ENCODE results near the gene RAI1.
"Not testable (repeated sequence)": the region's sequence is repeated elsewhere in the genome, so short reads cannot be mapped to it uniquely, and the experiment has no call there.

Gene RAI1

DNA sequence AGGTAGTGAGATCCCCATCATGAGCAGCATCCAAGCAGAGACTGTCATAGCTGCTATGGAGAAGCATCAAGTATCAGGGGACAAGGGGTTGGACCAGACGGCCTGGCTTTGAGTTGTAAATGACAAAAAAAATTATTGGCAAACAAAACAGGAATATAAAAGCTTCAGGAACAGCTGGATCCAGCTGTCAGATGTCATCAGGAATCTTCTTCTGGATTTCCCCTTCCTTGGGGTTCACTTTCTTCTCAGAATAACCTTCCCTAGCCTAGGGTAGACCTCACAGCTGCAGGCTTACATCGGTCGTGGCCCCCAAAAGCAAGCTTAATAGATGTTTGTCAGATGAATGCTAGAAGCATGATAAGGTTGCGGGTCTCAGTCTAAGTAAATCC, 17.2 kb upstream of the RAI1 start:
- FAIRE-seq (no peak), DNase-seq (ENCODE audit: insufficient read length, low spot score) (no peak)

DNA sequence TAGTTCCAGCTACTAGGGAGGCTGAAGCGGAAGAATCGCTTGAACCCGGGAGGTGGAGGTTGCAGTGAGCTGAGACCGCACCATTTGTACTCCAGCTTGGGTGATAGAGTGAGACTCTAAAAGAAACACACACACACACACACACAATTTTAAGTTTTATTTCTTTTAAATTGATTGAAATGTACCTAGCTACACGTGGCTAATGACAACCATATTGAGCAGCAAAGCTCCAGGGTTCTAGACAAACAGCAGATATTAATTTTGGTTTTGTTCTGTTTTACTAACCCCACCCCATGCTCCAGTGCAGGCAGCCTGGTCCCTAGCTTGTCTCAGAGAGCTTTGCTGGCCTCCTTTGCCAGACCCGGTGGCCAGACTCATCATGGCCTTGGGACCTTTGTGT, 16.0 kb upstream of the RAI1 start:
- FAIRE-seq = no peak
- no peak for DNase-seq (ENCODE audit: insufficient read length, low spot score)

DNA sequence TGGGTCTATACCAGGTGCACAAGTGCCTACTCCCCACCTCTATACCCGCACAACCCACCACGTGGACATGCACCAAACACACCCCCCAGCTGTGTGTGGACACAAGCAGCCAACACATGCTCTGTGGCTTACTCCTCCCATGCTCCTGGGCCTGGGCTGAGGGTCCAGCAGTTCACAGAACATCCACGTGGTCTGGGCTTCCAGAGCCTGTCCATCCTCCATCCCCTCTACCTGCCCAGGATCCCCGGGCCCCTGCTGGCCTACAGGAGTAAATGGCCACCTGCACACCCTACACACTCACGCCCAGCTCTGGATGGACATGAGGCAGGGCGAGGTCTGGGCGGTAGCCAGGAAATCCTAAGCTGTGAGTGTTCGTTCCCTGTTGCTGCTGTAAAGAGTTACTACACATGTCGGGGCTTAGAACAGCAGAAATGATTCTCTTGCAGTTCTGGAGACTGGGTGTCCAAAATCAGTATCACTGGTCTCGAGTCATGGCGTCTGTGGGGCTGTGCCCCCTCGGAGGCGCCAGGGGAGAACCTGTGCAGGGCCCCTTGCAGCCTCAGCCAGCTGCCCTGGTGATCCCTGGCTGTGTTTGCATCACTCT, 15.0 kb upstream of the RAI1 start:
- no peak for DNase-seq (ENCODE audit: insufficient read length, low spot score)
- FAIRE-seq = no peak

DNA sequence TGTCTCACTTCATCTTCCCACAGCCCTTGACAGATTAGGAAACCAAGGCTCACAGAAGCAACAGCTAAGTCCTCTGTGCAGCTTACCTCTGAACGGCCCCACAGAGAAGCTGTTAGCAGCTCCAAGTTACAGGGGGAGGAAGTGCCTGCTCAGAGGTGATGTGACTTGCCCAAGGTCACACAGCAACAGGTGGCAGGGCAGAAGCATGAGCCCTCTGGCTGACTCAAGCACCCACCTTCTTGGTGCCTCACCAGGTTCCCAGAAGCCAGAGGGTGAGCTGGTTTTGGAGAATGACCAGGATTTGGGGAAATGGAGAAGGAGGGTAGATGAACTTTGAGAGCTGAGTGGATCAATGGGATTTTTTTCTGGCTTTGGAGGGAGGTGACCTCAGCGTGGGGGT, 14.0 kb upstream of the RAI1 start:
- DNase-seq (ENCODE audit: insufficient read length, low spot score) = no peak
- no peak for FAIRE-seq

DNA sequence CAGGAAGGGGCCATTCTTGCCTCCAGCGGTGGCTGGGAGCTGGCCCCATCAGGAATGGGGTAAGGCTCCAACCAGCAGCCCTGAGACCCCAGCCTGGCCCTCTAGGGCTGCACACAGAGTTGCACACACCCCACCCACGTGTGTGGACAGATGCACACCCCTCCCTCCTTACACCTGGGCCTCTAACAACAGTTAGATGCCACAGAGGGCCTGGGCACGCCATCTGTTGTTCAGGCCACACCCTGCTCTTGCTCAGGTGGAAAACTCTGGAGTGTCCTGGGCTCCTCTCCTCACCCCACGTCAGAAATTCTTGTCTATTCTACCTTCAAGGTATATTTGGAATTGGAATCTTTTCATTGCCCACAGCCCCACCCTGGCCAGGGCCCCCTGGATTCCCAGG, 13.3 kb upstream of the RAI1 start:
- no peak for FAIRE-seq

DNA sequence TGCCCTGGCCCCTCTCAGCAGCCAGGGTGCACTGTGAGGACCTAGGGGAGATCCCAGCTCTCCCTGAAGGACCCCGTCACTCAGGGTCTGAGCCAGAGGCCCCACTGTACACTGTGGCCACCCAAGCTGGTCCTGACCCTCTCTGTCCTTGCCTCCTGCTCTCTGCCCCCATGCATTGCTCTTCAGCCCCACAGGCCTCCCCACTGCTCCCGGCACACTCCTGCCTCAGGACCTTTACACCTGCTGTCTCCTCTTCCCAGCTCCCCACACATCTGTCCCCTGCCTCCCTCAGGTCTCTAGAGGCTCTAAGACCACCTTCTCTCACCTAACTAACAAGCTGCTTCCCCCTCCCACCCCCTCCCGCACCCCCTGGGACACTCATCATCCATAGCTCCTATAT, 12.9 kb upstream of the RAI1 start:
- no peak for DNase-seq (ENCODE audit: insufficient read length, low spot score)
- no peak for FAIRE-seq

More for the DNA sequence above, 13.3 kb upstream of the RAI1 start:
- DNase-seq (ENCODE audit: insufficient read length, low spot score) = no peak

DNA sequence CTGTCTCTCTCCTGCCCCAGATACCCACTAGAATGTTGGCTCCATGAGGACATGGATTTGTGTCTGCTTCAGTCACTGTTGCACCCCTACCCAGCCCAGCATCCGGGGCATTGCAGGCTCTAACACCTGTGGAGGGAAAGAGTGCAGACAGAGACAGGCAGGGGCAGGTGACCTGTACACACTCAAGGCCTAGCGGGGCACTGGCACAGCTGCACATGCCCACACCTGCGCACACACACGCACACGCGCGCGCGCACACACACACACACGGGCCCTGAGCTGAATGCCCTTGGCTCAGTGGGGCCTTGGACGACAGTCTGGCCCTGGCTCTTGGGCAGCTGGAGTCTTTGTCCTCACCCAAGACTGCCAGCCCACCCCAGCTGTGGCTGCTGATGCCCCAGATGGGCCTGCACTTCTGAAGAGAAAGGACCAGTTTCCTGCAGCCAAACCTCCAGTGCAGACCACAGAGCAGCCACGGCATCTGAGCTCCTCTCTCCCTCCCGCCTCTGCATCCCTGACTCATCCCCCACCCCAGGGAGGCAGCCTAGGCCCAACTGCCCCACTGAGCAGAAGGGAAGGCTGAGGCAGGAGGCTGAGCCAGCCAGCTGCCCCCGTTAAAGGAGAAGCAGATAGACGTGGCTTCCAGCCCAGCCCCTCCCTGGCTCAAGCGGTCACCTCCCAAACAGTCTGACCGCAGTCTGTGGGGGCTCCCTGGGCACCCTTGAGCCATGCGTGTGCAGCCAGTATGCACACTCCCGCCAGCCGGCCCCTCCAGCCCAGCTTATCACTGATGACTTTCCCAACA, 12.3 kb upstream of the RAI1 start:
- no peak for DNase-seq (ENCODE audit: insufficient read length, low spot score)
- no peak for FAIRE-seq

DNA sequence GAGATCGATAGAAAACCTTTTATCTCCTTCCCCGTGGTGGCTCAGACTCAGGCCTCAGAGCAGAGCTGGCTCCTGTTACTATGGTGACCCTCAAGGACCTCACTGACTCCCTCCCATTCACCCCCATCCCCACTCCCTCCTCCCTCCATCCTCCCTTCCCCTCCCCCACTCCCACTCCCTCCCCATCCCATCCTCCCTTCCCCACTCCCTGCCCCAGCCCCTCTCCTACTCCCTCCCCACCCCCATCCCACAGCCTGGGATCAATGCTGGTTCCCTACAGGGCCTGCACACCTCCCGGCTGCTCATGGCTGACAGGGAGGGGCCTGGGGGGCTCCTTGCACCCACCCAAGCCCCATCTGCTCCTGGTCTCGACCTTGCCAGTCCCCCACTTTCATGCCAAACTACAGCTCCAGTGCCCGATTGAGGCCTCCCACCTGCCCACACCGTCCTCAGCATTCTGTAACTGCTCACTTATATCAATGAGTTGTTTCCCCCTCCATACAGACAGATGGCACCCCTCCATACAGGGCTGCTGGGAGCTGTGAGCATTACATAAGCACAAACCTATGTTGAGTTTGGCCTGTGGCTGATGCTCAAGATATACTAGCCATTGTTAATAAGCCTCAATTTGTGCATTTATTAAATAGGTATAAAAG, 11.6 kb upstream of the RAI1 start:
- FAIRE-seq = no peak
- DNase-seq (ENCODE audit: insufficient read length, low spot score) = no peak

DNA sequence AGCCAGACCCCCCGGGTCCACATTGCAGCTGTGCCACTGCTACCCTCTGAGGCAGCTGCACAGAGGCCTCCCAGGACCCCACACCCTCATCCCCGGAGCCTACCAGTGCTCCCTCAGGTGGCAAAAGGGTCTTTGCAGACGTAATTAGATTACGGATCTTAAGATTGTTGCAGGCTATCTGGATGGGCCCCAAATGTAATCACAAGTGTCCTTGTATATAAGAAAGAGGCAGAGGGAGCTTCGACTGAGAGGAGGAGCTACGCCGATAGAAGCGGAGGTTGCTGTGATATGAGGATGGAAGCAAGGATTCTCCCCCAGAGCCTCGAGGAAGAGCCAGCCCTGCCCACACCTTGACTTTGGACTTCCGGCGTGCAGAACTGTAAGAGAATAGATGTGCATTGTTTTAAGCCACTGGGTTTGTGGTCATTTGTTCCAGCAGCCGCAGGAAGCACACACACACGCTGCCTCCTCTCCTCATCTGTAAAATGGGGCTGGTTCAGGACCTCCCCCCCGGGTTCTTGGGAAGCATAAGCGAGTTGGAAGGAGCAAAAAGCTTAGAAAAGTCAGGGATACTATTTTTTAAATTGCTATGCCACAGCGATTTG, 10.5 kb upstream of the RAI1 start:
- no peak for FAIRE-seq
- DNase-seq (ENCODE audit: insufficient read length, low spot score) = no peak

DNA sequence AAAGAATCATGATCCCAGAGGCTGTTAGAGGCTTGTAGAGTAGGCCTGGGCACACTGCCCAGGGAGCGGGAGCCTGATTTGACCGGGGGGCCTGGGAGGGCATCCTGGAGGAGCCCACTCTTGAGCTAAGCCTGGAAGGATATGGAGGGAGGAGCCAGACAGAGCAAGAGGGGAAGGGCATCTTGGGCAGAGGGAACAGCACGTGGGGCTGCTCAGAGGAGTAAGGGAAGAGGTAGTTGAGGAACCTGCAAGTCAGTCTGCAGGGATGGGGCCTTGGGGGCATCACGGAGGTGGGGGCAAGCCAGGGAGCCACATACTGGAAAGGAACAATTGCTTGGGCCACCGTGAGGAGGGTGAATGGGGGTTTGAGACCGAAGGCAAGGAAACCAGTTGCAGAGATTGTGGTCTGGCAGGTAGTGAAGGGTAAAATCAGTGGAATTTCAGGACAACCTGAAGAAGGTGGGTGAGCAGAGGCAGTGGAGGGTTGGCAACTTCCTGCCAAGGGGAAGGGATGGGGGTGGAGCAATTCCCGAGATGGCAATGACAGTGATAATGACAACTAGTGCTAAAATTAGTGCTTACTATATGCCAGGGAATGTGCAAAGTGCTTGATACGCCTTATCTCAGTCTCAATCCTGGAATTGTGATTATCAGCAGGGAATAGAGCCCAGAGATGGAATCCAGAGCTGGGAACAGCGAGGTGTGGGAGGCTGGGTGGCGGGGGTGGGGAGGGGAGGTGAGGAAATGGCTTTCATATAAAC, 9.7 kb upstream of the RAI1 start:
- FAIRE-seq (no peak), DNase-seq (ENCODE audit: insufficient read length, low spot score) (no peak)

DNA sequence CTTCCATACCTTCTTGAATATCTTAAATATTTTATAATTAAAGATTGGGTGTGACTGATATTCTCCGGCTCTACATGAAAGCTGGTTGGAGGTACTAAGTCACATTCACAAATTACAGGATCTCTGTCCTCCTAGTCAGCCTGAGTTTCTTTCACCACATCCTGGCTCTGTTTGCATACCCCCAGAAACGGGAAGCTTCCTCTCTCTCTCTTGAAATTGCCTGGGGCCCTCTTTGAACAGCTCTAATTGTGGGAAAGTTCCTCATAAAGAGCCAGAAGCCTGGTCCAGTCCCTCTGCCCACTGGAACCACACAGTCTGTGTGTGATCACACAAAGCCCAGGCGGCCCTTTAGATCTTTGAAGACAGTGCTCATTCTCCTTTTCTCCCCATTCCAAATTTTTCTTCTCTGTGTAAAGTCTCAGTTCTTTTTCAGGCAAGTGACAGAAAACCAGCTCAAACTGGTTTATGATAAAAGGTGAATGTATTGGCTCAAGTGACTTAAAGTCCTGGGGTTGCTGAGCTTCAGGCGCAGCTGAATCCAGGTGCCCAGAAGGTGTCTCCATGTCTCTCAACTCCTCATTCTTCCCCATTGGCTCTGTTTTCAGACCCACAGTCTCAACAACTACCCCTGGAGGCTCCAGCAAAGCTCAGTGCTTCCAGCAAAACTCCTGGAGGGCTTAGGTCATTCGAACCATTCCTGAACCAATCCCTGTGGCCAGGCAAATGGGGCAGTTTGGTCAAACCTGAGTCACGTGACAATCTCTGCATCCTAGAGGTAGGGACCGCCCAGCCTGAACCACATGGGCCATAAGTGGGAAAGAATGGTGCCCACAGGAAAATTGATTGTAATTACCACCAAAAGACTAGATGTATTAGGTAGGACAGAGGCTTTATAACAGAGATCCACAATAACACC, 8.5 kb upstream of the RAI1 start:
- FAIRE-seq (no peak), DNase-seq (ENCODE audit: insufficient read length, low spot score) (no peak)

DNA sequence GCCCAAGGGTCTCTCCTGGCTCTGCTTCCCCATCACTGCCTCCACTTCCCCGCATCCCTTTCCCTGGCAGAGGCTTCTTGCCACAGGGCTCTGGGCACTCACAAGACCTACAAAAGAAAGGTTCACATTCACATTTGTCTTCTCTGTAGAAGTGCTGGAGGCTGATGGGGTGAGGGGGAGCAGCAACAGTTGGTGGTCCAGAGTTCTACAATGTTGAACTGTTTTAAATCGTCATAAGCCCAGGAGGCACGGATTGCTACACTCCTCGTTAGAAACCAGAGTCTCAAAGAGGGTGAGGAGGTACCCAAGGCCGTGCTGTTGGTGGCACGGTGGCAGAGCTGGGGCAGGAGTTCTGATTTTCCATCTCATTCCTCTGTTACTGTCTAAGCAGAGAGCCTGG, 5.8 kb upstream of the RAI1 start:
- DNase-seq (ENCODE audit: insufficient read length, low spot score) = no peak
- FAIRE-seq = no peak

DNA sequence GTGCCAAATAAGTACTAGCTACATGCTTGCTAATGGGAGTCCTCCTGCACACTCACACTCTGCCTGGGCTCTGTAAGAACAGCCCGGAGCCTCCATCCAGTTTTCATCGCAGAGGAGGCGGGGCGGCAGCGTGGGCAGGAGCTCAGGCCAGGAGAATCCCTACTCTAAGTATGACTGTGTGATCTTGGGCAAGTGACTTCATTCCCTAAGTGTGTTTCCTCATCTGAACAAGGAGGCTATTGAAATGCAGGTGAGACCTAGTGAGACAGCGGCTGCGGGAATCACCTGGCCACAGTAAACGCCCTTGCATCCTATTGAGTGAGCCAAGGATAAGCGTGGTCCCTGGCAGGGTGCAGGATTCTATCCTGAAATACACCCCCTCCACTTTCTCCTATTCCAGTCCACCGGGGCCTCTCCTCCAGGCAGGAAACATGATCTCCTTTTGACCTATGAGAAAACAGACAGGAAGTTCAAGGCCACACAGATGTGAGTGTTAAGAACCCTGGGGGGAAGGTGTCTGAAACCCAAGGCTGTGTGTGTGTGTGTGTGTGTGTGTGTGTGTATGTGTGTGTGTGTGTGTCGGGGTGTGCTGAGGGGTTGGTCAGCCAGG, 5.2 kb upstream of the RAI1 start:
- DNase-seq (ENCODE audit: insufficient read length, low spot score) (peak; percentile 57), FAIRE-seq (peak; percentile 90)

DNA sequence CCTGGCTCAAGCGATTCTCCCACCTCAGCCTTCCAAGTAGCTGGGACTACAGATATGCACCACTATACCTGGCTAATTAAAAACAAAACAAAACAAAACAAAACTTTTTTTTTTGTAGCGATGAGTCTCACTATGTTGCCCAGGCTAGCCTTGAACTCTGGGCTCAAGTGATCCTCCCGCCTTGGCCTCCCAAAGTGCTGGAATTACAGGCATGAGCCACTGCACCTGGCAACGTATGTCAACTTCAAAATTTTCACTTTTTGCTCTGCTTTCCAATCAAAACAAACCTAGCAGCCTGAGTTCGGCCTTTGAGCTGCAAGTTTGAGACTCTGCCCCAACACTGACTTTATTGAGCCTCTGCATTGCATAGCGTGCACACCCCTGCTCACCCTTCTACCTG, 4.5 kb upstream of the RAI1 start:
- no peak for DNase-seq (ENCODE audit: insufficient read length, low spot score)
- no peak for FAIRE-seq

DNA sequence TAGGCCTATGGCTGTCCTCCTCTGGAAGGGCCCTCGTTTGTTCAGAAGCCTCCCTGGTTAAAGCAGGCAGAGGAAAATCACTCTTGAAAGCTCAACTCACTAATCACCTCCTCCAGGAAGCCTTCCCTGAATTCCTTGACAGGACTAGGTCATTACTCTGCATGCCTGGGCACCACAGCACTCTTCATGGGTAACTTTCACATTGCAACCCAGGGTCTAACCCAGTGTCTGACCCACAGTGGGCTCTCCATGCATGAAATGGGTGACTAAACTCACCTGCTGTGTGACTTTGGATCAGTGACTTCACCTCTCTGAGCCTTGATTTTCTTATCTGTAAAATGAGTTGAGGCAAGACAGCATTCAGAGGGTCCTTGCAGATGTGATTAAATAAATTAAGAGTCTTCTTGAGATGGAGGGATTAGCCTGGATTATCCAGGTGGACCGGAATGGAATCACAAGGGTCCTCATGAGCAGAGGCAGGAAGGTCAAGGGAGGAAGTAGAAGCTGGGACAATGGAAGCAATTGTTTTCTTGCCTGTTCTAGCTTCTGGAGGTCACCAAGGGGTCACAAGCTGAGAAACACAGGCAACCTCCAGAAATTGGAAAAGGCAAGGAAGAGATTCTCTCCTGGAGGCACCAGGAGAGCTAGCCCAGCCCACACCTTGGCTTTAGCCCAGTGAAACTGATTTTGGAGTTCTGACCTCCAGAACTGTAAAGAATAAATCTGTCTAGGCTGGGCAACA, 3.8 kb upstream of the RAI1 start:
- FAIRE-seq = no peak
- no peak for DNase-seq (ENCODE audit: insufficient read length, low spot score)

DNA sequence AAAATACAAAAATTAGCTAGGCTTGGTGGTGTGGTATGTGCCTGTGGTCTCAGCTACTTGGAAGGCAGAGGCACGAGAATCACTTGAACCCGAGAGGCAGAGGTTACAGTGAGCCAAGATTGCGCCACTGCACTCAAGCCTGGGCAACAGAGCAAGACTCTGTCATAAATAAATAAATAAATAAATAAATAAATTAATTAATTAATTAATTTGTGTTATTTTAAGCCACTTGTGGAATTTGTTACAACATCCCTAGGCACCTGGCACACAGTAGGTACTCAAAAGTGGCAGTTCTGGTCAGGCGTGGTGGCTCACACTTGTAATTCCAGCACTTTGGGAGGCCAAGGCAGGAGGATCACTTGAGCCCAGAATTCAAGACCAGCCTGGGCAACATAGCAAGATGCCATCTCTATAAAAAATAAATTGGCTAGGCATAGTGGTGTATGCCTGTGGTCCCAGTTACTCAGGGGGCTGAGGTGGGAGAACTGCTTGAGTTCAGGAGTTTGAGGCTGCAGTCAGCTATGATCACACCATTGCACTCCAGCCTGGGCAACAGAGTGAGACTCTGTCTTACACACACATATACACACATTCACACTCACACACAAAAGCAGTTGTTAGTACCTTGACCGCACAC, 3.1 kb upstream of the RAI1 start:
- FAIRE-seq = not testable (repeated sequence)

DNA sequence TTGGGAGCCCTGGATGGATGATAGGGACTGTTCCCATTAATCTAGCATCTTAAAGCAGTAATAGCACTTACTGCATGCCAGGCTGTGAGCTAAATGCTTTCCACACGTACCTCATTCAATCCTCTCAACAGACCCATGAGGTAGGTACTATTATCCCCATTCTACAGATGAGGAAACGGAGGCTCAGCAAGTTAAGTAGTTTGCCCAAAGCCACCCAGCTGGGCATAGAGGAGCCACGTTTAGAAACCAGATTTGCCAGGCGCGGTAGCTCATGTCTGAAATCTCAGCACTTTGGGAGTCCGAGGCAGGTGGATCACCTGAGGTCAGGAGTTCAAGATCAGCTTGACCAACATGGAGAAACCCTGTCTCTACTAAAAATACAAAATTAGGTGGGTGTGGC, 2.0 kb upstream of the RAI1 start:
- no peak for FAIRE-seq

More for the DNA sequence above, 3.1 kb upstream of the RAI1 start:
- not testable (repeated sequence) for DNase-seq (ENCODE audit: insufficient read length, low spot score)

DNA sequence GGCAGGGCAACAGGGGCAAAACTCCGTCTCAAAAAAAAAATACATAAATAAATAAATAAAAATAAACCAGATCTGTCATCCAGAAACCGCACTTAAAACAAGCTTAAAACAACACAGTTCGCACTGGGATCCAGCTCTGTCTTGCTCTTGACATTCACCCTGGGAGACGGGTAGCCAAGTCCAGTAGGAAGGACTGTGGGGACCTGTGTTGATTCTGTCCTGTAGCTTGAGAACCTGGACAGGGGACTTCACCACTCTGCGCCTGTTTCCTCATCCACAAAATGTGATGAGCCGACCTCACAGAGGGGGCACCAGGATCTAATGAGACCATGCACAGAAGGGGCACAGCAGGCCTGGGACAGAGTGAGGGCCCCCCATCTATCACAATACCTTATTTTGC, 1.5 kb upstream of the RAI1 start:
- FAIRE-seq (no peak), DNase-seq (ENCODE audit: insufficient read length, low spot score) (no peak)

More for the DNA sequence above, 2.0 kb upstream of the RAI1 start:
- DNase-seq (ENCODE audit: insufficient read length, low spot score) = no peak

All from GM19239 (cell line).